Inferior parietal cortex (tissue), 1 donor: Measurements from ENCODE around the gene STING1.
"Not testable (repeated sequence)": the region's sequence is repeated elsewhere in the genome, so short reads cannot be mapped to it uniquely, and the experiment has no call there.

ENCODE experiments used
- DNase-seq: peaks from one replicate; pipeline ENCODE4 v3.0.0-alpha.2; 2016; ENCODE audit errors: extremely low spot score

STING1 gene

GRCh38 chr5:139503036-139503817, 20.7 kb upstream of the STING1 start:
- DNase-seq = not testable (repeated sequence)

DNA sequence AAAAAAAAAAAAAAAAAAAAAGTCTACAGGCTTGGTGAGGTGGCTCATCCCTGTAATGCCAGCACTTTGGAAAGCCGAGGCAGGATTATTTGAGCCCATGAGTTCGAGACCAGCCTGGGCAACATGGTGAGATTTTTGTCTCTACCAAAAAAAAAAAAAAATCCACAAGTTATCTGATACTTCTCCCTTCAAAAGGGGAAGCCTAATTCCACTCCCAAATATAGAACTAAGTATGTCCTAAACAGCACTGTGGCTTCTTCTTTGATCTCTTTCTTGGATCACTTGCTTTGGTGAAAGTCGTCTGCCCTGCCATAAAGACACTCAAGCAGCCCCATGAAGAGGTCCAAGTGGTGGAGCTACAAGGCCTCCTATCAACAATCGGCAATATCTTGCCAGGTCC, 18.8 kb upstream of the STING1 start:
- no peak for DNase-seq

DNA sequence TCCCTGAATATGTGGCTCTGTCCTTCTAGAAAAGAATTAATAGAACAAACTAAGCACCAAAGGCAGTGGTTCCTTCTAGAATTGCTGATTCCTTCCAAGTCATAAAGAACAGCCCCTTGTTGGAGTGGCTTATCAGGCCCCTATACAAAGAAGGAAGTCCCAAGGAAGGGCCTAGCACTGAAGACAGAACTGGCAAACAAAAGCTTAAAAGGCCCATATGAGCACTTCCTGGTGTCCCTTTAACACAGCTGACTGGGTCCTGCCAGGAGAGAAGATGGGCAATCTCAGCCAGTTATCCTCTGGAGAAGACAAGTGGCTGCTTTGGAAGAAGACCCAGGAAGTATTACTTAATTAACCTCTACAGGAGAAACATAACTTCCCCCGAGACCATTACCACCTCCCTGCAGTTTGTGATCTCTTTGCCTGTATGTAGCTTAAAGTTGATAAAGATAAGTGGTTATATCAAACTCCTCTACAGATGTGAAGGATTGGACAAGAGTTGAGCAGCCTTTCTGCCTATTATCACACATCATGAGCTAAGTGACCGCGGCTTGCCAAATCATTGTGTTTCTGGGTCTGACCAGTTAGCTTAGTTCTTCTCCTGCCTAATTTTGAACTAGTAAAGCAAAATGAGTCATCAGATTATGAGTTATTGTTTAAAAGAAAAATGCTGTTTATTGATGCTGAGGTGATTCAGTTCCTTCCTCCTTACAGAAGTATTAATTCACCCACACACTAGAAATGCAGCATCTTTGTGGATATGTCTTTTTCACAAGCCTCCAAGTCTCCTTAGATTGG, 13.3 kb upstream of the STING1 start:
- no peak for DNase-seq

DNA sequence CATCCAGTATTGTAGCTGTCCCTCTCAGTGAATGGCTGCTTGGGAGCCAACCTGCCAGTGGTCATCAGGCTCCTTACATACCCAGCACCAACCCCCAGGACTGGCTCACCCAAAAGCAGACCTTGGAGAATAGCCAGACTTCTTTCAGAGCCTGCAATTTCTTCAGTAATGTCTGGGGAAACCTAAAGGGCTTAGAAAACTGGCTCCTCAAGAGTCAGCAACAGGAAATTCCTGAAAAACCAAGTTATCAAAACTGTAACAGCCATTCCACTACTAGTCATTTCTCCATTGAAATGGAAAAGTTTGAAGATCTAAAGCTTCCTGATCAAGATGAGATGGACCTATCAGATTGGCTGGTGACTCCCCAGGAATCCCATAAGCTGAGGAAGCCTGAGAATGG, 12.3 kb upstream of the STING1 start:
- no peak for DNase-seq

DNA sequence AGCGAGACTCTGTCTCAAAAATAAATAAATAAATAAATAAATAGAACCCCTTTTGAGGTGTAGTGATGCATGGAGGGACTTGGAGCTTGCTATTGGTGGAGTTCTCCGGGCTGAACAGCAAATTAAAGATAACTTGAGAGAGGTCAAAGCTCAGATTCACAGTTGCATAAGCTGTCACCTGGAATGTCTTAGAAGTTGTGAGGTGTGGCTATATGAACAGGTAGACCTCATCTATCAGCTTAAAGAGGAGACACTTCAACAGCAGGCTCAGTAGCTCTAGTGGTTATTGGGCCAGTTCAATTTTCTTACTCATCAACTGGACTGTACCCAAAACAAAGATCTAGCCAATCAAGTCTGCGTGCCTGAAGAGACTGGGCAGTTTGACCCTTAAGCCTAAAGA, 11.7 kb upstream of the STING1 start:
- no peak for DNase-seq

GRCh38 chr5:139492700-139493192, 10.2 kb upstream of the STING1 start:
- DNase-seq = no peak

GRCh38 chr5:139488260-139488659, 5.7 kb upstream of the STING1 start:
- no peak for DNase-seq

DNA sequence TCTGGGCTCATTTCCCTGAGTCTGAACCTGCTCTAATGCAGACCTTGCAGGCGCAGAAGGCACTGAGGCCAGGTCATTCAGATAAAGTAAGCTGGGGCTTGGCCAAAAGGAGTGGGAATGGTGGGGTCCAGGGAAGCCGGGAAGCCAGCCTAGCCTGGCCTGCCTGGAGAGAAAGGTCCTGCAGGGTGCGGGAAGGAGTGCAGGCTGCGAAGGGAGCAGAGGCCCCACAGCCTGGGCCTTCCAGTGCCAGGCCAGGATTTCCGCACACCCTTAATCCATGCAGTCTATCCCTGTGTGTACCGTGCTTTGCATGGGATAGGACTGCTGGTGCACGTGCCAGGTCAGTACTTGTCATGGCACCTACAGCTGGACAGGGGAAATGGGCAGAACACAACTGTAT, 3.6 kb upstream of the STING1 start:
- no peak for DNase-seq

DNA sequence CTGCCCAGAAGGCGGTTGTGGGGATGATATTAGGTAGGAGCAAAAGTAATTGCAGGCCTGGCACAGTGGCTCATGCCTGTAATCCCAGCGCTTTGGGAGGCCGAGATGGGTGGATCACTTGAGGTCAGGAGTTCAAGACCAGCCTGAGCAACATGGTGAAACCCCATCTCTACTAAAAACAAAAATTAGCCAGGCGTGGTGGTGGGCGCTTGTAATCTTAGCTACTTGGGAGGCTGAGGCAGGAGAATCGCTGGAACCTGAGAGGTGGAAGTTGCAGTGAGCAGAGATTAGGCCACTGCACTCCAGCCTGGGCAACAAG, 291 bp upstream of the STING1 start:
- DNase-seq = not testable (repeated sequence)

DNA sequence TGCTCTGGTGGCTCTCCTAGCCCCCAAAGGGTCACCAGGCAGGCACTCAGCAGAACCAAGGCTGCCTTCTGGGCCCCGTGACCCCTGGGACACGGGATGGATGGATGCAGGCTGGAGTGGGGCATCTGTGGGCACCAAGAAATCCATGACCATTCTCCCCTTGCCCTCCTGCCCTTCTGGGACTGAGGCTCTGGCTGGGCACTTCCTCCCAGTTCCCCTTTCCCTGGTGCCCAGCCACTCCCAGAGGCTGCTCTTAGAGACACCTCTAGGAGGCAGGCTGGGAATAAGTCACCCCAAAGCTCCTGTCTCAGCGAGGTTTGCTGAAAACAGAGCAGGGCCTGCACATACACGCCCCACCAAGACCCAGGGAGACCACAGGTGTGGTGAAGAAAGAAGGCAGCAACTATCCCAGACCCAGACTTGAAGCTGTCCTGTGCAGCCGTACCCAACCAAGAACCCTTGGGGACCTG, 943 bp downstream of the STING1 start:
- no peak for DNase-seq

- no peak for DNase-seq
Observed at GRCh38 chr5:139481122-139481533, 1.4 kb downstream of the STING1 start.

DNA sequence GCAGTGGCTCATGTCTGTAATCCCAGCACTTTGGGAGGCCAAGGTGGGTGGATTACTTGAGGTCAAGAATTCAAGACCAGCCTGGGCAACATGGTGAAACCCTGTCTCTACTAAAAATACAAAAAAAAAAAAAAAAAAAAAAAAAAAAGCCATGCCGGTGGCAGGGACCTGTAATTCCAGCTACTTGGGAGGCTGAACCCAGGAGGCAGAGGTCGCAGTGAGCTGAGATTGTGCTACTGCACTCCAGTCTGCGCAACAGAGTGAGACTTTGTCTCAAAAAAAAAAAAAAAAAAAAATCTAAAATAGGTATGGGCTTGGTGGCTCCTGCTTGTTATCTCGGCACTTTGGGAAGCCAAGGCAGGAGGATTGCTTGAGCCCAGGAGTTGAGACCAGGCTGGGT, 2.8 kb downstream of the STING1 start:
- not testable (repeated sequence) for DNase-seq

- not testable (repeated sequence) for DNase-seq
Observed at GRCh38 chr5:139478657-139479423, 3.7 kb downstream of the STING1 start.

DNA sequence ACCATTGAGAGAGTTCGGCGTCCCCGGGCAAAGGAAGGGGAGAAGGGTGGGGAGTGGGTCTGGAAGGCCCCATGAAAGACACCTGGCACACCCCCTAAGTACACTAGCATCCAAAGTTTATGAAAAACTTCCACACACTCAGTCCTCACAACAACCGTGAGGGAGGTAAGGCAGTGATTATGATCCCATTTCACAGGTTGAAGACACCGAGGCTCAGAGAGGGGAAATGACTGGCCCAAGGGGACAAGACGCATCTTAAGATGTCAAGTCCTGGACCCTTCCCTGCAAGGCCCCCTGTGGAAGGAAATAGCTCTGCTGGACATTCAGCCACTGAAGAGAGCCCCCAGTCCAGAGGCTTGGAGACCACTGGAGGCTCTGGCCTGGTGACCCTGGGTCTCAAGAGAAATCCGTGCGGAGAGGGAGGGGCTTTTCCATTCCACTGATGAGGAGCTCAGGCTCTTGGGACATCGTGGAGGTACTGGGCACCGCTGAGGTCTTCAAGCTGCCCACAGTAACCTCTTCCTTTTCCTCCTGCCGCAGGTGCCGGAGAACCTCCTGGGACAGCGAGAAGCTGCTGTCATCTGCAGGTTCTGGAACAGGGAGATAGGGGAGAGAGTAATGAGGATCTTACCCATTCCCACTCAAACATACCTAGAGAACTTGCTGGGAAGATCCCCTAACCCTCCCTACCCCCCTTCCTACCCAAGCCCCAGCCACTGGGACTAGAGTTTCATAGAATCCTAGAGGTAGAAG, 6.5 kb downstream of the STING1 start:
- no peak for DNase-seq

GRCh38 chr5:139474890-139475791, 7.4 kb downstream of the STING1 start:
- DNase-seq = peak; percentile 13

DNA sequence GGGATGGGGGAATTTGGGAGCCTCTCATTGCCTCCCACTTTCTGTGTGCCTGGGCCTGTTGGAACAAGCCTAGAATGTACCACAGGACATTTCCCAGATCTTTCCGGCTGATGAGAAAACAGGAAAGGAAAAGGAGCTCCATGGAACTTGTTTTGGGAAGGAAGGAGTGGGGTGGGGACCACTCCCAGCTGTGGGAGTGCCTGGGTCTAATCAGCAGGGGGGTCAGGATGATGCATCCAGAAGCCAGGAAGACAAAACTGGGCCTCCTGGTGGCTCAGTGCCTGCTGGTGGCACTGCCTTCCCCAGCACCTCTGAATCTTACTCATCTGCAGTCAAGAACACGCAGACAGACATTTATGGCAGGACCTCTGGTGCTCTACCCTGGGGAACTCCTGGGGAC, 9.0 kb downstream of the STING1 start:
- DNase-seq = no peak

DNA sequence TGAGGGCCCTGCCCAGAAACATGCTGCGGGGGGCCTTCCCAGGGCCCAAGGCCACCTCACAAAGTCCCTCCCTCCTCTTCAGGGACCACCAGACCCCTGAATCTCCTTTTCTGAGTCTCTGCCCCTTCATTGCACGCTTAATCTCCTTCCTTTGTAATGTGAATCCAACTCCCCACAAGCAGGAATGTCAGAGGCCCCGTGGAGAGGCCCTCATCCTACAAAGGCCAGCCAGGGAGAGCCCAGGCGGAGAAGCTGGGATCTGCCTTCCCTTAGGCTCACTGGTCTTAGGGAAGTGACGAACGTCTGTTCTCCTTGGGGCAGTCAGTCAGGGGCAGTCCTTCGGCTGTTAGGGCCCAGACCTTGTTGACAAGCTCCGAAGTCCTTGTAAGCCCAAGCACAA, 9.5 kb downstream of the STING1 start:
- DNase-seq = no peak

DNA sequence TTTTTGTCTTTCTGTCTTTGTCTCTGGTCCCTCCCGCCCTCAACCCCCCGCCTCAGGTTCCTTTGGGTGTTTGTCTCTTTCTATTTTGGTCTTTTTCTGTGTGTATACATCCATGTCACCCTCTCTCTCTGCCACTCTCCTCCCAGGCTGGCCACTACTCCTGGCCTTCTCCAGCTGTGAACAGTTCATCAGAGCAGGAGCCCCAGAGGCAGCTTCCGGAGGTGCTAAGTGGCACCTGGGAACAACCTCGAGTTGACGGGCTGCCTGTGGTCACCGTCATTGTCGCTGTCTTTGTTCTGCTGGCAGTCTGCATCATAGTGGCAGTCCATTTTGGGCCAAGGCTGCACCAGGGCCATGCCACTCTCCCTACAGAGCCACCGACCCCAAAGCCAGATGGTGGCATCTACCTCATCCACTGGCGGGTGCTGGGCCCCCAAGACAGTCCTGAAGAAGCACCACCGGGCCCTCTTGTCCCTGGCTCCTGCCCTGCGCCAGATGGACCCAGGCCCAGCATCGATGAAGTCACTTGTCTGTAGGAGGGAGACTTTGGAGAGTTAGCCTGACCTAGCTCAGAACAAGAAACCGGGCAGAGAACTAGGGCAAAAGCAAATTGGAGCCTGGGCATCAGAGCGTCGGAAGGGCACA, 10.1 kb downstream of the STING1 start:
- DNase-seq = no peak

GRCh38 chr5:139470821-139471300, 11.7 kb downstream of the STING1 start, which contains the start of gene SMIM33:
SMIM33 (plus strand) TSS chr5:139471004; CDS start chr5:139471122, 118 bp downstream.
- no peak for DNase-seq
